NCI-H1105 treated with DMSO at 0.1 percent for 48 hours (cell line): ENCODE data around the gene HTR2A.

Experiments used
- DNase-seq: peaks from one replicate; lab custom pipeline; 2025; lab: John Stamatoyannopoulos, UW

Gene HTR2A

GRCh38 chr13:46868091-46868490, 28.8 kb downstream of the HTR2A start:
- DNase-seq = no peak

GRCh38 chr13:46866150-46866549, 30.7 kb downstream of the HTR2A start:
- peak; percentile 3 for DNase-seq

- no peak for DNase-seq
These were observed 31.9 kb downstream of the HTR2A start for GRCh38 chr13:46864941-46865340.

- DNase-seq = no peak
These were observed 34.9 kb downstream of the HTR2A start for GRCh38 chr13:46861959-46862358.

- DNase-seq = no peak
These were observed 36.1 kb downstream of the HTR2A start for GRCh38 chr13:46860722-46861121.

GRCh38 chr13:46858776-46859175, 38.1 kb downstream of the HTR2A start:
- no peak for DNase-seq

GRCh38 chr13:46858163-46858562, 38.7 kb downstream of the HTR2A start:
- no peak for DNase-seq

GRCh38 chr13:46855664-46856063, 41.2 kb downstream of the HTR2A start:
- no peak for DNase-seq

- DNase-seq = no peak
These were observed 41.7 kb downstream of the HTR2A start for GRCh38 chr13:46855166-46855565.

- DNase-seq = no peak
These were observed 44.7 kb downstream of the HTR2A start for GRCh38 chr13:46852168-46852567.

GRCh38 chr13:46850214-46850613, 46.6 kb downstream of the HTR2A start:
- no peak for DNase-seq

- DNase-seq = no peak
These were observed 50.1 kb downstream of the HTR2A start for GRCh38 chr13:46846726-46847125.

- no peak for DNase-seq
These were observed 51.7 kb downstream of the HTR2A start for GRCh38 chr13:46845146-46845545.

GRCh38 chr13:46844431-46844830, 52.4 kb downstream of the HTR2A start:
- DNase-seq = no peak

GRCh38 chr13:46839399-46839798, 57.5 kb downstream of the HTR2A start:
- DNase-seq = peak; percentile 3

GRCh38 chr13:46834657-46835056, 62.2 kb downstream of the HTR2A start:
- DNase-seq = no peak

GRCh38 chr13:46831588-46832194, 65.2 kb downstream of the HTR2A start:
- DNase-seq = peak; percentile 5

GRCh38 chr13:46830405-46831005, 66.3 kb downstream of the HTR2A start:
- DNase-seq = no peak

GRCh38 chr13:46822551-46822950, 74.3 kb downstream of the HTR2A start:
- no peak for DNase-seq

- no peak for DNase-seq
These were observed 78.9 kb downstream of the HTR2A start for GRCh38 chr13:46817838-46818476.

- DNase-seq = no peak
These were observed 79.8 kb downstream of the HTR2A start for GRCh38 chr13:46817095-46817494.

- DNase-seq = no peak
These were observed 80.5 kb downstream of the HTR2A start for GRCh38 chr13:46816371-46816770.

- no peak for DNase-seq
These were observed 84.5 kb downstream of the HTR2A start for GRCh38 chr13:46812301-46812797.
